ENCODE data around the gene TENM4.

GRCh38 chr11:78907636-78908035 is 533.2 kb downstream of the TENM4 start:
- no peak for TF ChIP-seq EZH2 (IDR thresholded peaks at IDR 0.05; ENCODE audit: borderline replicate concordance, insufficient read depth, low read length, poor library complexity, severe bottlenecking)
- TF ChIP-seq CTCF (IDR thresholded peaks at IDR 0.05; ENCODE audit: poor library complexity, severe bottlenecking), result no peak
